Neural cell (in vitro differentiated cells): ENCODE results near the gene CSGALNACT2.

Source experiments
- EP300 ChIP-seq: fragments of 450-650 bp; conservative IDR thresholded peaks from 2 replicates; pipeline ENCODE4 v1.6.1; 2014; ENCODE audit warnings: antibody characterized with exemption, mild to moderate bottlenecking, moderate library complexity; ENCODE audit not compliant: poor library complexity, severe bottlenecking
- EZH2 ChIP-seq: fragments of 200-600, 300-800 bp; shearing (Covaris generic), sonication (generic); IDR thresholded peaks from 2 replicates; pipeline ENCODE4 v1.6.1; 2014; ENCODE audit warnings: antibody characterized with exemption, low read length, borderline replicate concordance, mild to moderate bottlenecking; ENCODE audit not compliant: insufficient read depth, poor library complexity, severe bottlenecking
- MXI1 ChIP-seq: fragments of 450-650 bp; conservative IDR thresholded peaks from 2 replicates; pipeline ENCODE4 v1.6.1; 2014; ENCODE audit warnings: antibody characterized with exemption, mild to moderate bottlenecking; ENCODE audit not compliant: poor library complexity, severe bottlenecking
- POLR2AphosphoS5 ChIP-seq: IDR thresholded peaks from 2 replicates; pipeline ENCODE4 v1.6.1; 2012
- SMC3 ChIP-seq: fragments of 450-650 bp; conservative IDR thresholded peaks from 2 replicates; pipeline ENCODE4 v1.6.1; 2014; ENCODE audit warnings: antibody characterized with exemption, mild to moderate bottlenecking, moderate library complexity; ENCODE audit not compliant: poor library complexity
- TAF1 ChIP-seq: IDR thresholded peaks from 2 replicates; pipeline ENCODE4 v1.6.1; 2012; ENCODE audit warnings: low read depth
- TF ChIP-seq, protein P1 (sequence below): fragments of 450-650 bp; IDR thresholded peaks from 2 replicates; pipeline ENCODE4 v1.5.1; 2014; ENCODE audit warnings: antibody characterized with exemption, mild to moderate bottlenecking, moderate library complexity; ENCODE audit not compliant: poor library complexity, severe bottlenecking

DNA sequence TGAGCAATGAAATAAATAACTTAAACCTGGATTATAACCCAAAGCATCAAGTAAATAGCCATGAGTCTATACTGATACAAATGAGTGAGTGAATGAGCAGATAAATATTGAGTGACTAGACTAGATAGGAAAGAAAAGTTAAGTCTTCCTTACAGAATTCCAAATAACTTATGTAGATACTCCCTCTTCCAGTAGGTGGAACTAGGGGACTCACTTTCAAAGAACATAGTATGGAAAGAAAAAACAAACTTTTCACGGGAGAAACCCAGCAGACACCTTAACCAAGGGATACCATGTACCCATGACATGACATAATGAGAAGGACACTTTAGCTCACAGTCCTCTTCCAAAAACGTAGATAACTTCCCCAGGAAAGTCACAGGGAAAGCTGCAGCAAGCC, 32.2 kb downstream of the CSGALNACT2 start:
- no peak for TF ChIP-seq SMC3
- TF ChIP-seq EZH2, result no peak
- no peak for TF ChIP-seq MXI1
- no peak for TF ChIP-seq TAF1
- TF ChIP-seq, protein P1, sequence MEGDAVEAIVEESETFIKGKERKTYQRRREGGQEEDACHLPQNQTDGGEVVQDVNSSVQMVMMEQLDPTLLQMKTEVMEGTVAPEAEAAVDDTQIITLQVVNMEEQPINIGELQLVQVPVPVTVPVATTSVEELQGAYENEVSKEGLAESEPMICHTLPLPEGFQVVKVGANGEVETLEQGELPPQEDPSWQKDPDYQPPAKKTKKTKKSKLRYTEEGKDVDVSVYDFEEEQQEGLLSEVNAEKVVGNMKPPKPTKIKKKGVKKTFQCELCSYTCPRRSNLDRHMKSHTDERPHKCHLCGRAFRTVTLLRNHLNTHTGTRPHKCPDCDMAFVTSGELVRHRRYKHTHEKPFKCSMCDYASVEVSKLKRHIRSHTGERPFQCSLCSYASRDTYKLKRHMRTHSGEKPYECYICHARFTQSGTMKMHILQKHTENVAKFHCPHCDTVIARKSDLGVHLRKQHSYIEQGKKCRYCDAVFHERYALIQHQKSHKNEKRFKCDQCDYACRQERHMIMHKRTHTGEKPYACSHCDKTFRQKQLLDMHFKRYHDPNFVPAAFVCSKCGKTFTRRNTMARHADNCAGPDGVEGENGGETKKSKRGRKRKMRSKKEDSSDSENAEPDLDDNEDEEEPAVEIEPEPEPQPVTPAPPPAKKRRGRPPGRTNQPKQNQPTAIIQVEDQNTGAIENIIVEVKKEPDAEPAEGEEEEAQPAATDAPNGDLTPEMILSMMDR, result no peak
- no peak for TF ChIP-seq POLR2AphosphoS5
- TF ChIP-seq EP300, result no peak
